Choroid plexus epithelial cell (primary cell): ENCODE data around the gene SLC30A7.
"Not testable (repeated sequence)": the region's sequence is repeated elsewhere in the genome, so short reads cannot be mapped to it uniquely, and the experiment has no call there.

Experiments
- DNase-seq: peaks from one replicate; pipeline ENCODE4 v3.0.0-alpha.2; 2010; ENCODE audit warnings: low read depth
- H3K4me3 ChIP-seq: 2 replicates; pipeline ENCODE4 v1.5.1; 2011; ENCODE audit warnings: low read depth, mild to moderate bottlenecking, control low read depth, low read length, moderate library complexity
- CTCF ChIP-seq: conservative IDR thresholded peaks from 2 replicates; pipeline ENCODE4 v1.5.1; 2011; ENCODE audit warnings: low read depth, mild to moderate bottlenecking, control low read depth, inconsistent platforms, low read length, moderate library complexity

SLC30A7 gene

DNA sequence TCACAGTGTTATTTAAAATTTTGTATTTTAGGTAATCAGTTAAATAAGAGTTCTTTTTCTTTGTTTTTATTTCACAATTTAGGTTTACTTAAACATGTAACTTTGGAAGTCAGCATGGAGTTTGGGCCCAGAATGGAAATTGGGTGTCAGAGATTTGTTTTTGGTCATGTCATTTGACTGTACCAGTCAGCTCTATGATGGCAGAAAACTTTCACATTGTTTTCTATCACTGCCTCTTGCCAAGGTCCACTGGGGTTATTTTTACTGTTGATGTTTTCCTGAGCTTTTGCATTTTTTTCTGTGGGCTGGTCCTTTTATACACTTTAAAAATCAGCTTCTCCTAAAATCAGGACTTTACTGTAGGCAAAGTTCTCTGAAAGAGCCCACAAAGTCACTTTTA is 54.4 kb downstream of the SLC30A7 start:
- no peak for DNase-seq
- no peak overlapping the region for H3K4me3 ChIP-seq
- TF ChIP-seq CTCF: no peak

- TF ChIP-seq CTCF: no peak
- no peak overlapping the region for H3K4me3 ChIP-seq
- peak; percentile 24 for DNase-seq
These were observed 54.9 kb downstream of the SLC30A7 start for GRCh38 chr1:100950781-100951180.

DNA sequence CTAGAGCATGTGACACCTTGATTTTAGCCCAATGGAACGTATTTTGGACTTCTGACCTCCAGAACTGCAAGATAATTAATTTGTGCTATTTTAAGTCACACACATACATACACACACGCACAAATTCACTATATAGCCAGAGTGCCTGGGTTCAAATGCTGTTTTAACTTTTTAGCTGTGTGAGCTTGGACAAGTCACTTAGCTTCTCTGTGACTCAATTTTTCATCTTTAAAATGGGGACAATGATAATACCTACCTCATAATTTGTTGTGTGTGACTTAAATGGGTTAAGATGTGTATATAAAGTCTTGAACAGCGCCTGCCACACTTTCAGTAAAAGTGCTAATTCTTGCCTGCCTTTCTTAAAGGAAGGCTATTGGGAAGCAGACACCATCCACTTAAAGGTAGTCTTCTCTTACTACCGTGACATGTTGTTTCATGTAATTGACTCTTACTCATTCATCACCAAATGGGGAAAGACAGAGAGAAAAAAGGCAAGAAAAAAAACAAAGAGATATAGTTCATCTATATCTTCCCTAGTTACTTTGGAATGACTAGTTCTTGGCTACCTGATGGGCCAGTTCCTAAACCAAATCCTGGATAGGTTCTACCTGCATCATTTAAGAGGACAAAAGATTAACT is 56.3 kb downstream of the SLC30A7 start:
- no peak for DNase-seq
- TF ChIP-seq CTCF: no peak
- H3K4me3 ChIP-seq: no peak overlapping the region

DNA sequence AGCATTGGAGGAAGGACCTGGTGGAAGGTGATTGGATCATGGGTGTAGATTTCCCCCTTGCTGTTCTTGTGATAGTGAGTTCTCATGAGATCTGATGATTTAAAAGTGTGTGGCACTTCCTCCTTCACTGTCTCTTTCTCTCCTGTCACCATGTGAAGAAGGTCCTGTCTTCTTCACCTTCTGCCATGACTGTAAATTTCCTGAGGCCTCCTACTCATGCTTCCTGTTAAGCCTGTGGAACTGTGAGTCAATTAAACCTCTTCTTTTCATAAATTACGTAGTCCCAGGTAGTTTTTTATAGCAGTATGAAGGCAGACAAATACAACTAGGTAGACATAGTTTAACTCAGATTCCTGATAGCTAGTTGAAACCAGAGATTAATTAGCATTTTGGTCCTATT is 57.1 kb downstream of the SLC30A7 start:
- DNase-seq, H3K4me3 ChIP-seq: not testable (repeated sequence)

DNA sequence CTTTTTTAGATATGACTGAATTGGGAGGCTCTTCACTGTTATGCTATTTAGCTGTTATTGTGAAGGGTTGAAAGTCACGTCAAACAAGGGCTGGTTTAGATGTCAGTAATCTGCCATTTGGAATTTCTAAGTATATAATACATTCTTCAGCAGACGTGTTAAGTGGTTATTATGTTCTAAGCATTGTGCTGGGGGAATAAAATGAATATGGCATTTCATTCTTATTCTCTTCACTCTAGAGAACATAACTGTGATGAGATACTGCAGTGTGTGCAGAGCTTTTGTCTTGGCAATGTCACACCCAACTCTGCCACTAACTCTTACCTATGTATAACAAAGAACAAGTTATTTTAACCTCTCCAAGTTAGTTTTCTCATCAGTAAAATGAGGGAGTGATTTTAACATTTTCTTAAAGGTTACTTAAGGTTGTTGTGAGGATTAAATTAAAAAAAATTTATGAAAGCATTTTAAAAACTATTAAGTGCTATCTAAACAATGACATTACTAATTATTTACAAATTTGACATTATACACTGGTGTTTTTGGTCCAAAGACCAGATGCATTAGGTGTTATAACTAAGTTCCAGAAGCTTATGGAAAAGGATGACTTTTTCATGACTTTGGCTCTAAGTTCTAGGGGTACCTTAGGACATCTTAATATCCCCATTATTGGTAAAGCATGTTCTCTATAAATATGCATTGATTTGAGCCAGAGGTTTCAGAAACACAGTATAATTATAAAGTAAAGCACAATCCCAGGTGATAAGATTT is 58.3 kb downstream of the SLC30A7 start:
- H3K4me3 ChIP-seq: no peak overlapping the region
- no peak for DNase-seq
- no peak for TF ChIP-seq CTCF

DNA sequence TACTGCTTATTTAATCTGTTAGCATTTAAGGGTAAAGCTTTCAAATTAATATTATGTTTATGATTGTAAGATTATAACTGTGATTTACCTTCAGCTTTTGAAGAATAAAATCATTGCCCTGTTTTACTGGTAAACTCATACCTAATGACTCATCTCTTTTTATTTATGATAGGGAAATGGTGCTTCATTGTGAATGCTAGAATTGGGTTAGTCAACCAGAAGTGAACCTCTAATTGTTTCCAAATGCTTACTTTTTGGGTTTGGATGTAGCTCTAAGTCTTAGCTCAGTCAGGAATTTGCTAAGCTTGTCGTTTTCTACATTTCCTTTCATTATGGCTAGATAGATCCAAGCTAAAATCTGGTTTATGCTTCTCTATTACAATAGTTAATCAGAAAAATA is 59.4 kb downstream of the SLC30A7 start:
- DNase-seq: peak; percentile 67
- no peak for TF ChIP-seq CTCF

GRCh38 chr1:100959502-100960060 is 63.7 kb downstream of the SLC30A7 start:
- DNase-seq: peak; percentile 6
- no peak for TF ChIP-seq CTCF

More for the DNA sequence above, 59.4 kb downstream of the SLC30A7 start:
- H3K4me3 ChIP-seq: no peak overlapping the region

More at GRCh38 chr1:100959502-100960060, 63.7 kb downstream of the SLC30A7 start:
- no peak overlapping the region for H3K4me3 ChIP-seq
